GM21717 (cell line): ENCODE measurements around the gene POLR2J.
A peak's percentile ranks its signal among the peaks of the same experiment; 100 is the strongest.

ENCODE experiments used
- ATAC-seq: cut with Tn5 transposase; IDR thresholded peaks from one replicate; pipeline ENCODE4 v1.9.1; 2021; ENCODE audit warnings: mild to moderate bottlenecking, moderate library complexity; ENCODE audit not compliant: unreplicated experiment

The POLR2J gene

DNA sequence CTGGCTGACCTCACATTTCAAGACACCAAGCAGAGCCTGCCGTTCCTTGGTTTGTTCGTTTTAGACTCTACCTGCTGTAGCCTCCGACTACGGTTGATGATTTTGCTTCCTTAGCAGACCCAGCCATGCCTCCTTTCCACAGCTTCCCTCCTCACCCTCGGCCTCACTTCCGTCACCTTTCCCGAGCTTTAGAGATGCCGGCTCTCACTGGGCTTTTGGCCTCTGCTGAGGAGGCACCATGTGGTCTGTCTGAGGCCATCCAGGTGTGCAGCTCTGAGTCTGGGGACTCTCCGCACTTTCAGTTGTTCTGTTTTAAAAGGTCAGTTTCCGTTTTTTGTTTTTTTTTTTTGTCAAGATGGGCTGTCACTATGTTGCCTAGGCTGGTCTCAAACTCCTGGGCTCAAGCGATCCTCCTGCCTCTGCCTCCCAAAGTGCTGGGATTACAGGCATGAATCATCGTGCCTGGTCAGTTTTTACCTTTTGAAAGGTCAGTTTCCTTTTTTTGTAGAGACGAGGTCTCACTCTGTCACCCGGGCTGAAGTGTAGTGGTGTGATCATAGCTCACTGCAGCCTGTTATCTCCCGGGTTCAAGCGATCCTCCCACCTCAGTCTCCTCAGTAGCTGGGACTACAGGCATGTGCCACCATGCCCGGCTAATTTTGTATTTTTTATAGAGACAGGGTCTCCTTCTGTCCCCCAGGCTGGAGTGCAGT, 33.6 kb downstream of the POLR2J start:
- ATAC-seq, result peak; percentile 38

- ATAC-seq, result no peak
Measured at GRCh38 chr7:102439963-102440795, 38.5 kb downstream of the POLR2J start.

GRCh38 chr7:102436118-102436517, 42.6 kb downstream of the POLR2J start:
- no peak for ATAC-seq

- peak; percentile 12 for ATAC-seq
Measured at GRCh38 chr7:102434039-102434486, 44.7 kb downstream of the POLR2J start.

GRCh38 chr7:102433219-102434038, 45.3 kb downstream of the POLR2J start, which contains the start of gene ORAI2:
Gene ORAI2 (plus strand): TSS chr7:102433575. CDS start chr7:102438957, 5,382 bp downstream.
- ATAC-seq, result peak; percentile 44

DNA sequence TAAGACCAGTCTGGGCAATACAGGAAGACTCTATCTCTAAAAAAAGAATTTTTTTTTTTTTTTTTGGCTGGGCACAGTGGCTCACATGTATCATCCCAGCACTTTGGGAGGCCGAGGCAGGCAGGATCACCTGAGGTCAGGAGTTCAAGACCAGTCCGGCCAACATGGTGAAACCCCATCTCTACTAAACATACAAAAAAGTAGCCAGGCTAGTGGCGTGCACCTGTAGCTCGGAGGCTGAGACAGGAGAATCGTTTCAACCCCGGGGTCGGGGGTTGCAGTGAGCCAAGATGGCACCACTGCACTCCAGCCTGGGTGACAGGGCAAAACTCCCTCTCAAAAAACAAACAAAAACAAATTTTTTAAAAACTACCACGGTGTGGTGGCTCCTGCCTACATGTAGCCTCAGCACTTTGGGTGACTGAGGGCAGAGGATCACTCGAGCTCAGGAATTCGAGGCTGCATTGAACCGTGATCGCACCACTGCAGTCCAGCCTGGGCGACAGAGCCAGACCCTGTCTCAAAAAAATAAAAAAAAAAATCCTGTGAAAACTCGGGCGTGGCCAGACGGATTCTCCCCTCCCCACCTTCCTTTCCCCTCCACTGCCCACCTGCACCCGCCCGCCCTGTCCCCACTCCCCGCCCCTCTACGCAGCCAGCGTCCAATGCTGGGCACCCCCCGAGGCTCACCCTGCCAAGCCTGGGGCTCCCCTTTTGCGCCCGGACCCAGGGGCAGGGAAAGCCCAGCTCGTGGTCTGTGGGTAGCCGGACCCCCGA, 46.1 kb downstream of the POLR2J start:
- peak; percentile 17 for ATAC-seq

DNA sequence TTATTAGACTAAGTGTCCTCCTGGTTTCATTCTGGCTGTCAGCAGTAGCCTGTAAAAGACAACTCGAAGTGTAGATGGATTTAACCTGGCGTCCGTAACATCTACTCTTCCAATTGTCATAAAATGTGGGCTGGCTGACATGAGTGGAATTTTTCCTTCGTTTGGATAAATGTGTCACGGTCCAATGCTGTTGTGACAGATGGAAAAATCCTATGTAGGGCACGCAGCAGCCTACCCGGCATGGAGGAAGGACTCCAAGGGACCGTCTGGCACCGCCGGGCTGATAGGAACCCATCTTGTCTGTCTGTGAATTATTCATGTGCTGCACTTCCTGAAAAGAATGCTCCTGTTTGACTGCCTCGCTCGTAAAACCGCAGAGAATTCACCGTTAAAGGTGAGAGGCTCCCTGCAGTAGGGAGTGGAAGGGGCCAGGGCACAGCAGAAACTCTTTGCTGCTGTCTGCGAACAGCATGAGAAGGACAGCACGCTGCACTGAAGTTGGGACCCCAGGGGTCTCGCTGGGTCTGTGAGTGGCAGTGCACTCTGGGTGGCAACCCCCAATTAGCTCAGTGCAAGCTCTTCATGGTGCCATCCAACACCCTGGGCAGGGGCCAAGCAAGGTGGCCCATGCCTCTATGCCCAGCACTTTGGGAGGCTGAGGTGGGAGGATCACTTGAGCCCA, 47.0 kb downstream of the POLR2J start:
- no peak for ATAC-seq

- no peak for ATAC-seq
Measured at GRCh38 chr7:102429141-102429899, 49.4 kb downstream of the POLR2J start.

- ATAC-seq, result no peak
Measured at GRCh38 chr7:102427019-102427405, 51.7 kb downstream of the POLR2J start.

- peak; percentile 53 for ATAC-seq
Measured at GRCh38 chr7:102426268-102427018, 52.3 kb downstream of the POLR2J start.

- peak; percentile 49 for ATAC-seq
Measured at GRCh38 chr7:102425639-102426267, 53.0 kb downstream of the POLR2J start.

GRCh38 chr7:102424787-102425218, 53.9 kb downstream of the POLR2J start:
- ATAC-seq, result peak; percentile 20

DNA sequence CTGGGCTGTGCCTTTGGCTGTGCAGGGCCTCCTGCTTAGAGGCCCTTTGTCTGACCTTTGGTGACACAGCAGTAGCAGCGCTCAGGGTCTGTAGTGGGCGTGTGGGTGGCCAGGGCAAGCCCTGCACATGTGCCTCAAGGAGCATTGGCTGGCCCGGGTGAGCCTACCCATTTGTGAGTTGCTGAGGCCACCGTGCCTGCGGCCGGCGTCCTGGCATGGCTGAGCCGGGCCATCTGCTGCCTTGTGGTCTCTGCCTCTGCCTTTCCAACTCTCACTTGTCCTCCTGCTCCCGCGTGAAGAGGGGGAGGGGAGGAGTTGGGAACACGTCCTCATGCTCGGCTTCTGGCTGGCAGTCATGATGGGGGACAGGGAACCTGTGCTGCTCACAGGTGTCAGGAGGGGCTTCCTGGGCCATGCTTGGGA, 54.6 kb downstream of the POLR2J start:
- ATAC-seq, result no peak
